CD4-positive, alpha-beta T cell (primary cell): ENCODE measurements around the gene PTOV1. TPM values are rescaled to one million over a fixed set of nuclear protein-coding genes. Genes with fewer than 3 reads are reported as not detected.

Experiments used
- ATAC-seq: fragments of 200-7000 bp; cut with Tn5 transposase; one replicate; pipeline ENCODE4 v1.10.0; 2022; ENCODE audit warnings: mild to moderate bottlenecking; ENCODE audit not compliant: poor library complexity
- CTCF ChIA-PET: fragments of 350-600 bp; sonication (Branson Sonifier 250); formaldehyde crosslinking; loops from one replicate; lab custom pipeline; 2021; ENCODE audit warnings: antibody characterized with exemption, inconsistent platforms; lab: Charles Lee
- POLR2A ChIA-PET: fragments of 350-600 bp; sonication (Branson Sonifier 250); formaldehyde crosslinking; loops from one replicate; lab custom pipeline; 2021; ENCODE audit warnings: antibody characterized with exemption, inconsistent platforms; lab: Charles Lee
- DNase-seq, 14 experiments: peaks; one replicate each; pipeline ENCODE4 v3.0.0-alpha.2; 2013 to 2020; ENCODE audit warnings: mixed read lengths in 2 of 14
- H3K27ac ChIP-seq, 2 donors: one replicate each; pipeline versions ENCODE4 v1.5.1 to v1.7.0; 2013; ENCODE audit warnings: low read length in 2 of 2, low read depth in 1 of 2, mild to moderate bottlenecking in 1 of 2
- H3K27me3 ChIP-seq, 2 experiments: 1 replicate in 1 of 2; 2 replicates in 1 of 2; pipeline versions ENCODE4 v1.6.1 to v1.7.0; 2013; ENCODE audit warnings: low read length in 2 of 2, control low read depth in 1 of 2, mild to moderate bottlenecking in 1 of 2, moderate library complexity in 1 of 2; ENCODE audit not compliant: insufficient read depth in 2 of 2, control insufficient read depth in 1 of 2
- H3K36me3 ChIP-seq: one replicate; pipeline ENCODE4 v1.6.1; 2013; ENCODE audit warnings: low read length, control low read depth; ENCODE audit not compliant: insufficient read depth
- H3K4me1 ChIP-seq: one replicate; pipeline ENCODE4 v1.6.1; 2013; ENCODE audit warnings: low read length, control low read depth; ENCODE audit not compliant: insufficient read depth
- H3K4me3 ChIP-seq: one replicate; pipeline ENCODE4 v1.5.1; 2013; ENCODE audit warnings: mild to moderate bottlenecking, low read length, moderate library complexity
- H3K9me3 ChIP-seq, 2 experiments: 1 replicate in 1 of 2; 2 replicates in 1 of 2; pipeline versions ENCODE4 v1.6.1 to v1.7.0; 2013; ENCODE audit warnings: low read length in 2 of 2, mild to moderate bottlenecking in 2 of 2, control low read depth in 1 of 2, moderate library complexity in 1 of 2; ENCODE audit not compliant: control insufficient read depth in 1 of 2, insufficient read depth in 1 of 2
- H3K27ac Mint-ChIP-seq: one replicate; pipeline ENCODE4 v1.8.0; 2020; ENCODE audit warnings: mixed read lengths
- H3K27me3 Mint-ChIP-seq: one replicate; pipeline ENCODE4 v1.8.0; 2021; ENCODE audit warnings: mixed read lengths
- H3K36me3 Mint-ChIP-seq: one replicate; pipeline ENCODE4 v1.8.0; 2021; ENCODE audit warnings: low read depth, mixed read lengths
- H3K4me1 Mint-ChIP-seq: one replicate; pipeline ENCODE4 v1.8.0; 2021; ENCODE audit warnings: low read depth, mixed read lengths
- H3K4me3 Mint-ChIP-seq: one replicate; pipeline ENCODE4 v1.8.0; 2020; ENCODE audit warnings: mild to moderate bottlenecking, mixed read lengths
- H3K9me3 Mint-ChIP-seq: one replicate; pipeline ENCODE4 v1.8.0; 2020; ENCODE audit warnings: mixed read lengths
- intact Hi-C, 2 experiments: fragments of 100-400 bp; cut with DNase I in 1 of 2; cut with micrococcal nuclease in 1 of 2; formaldehyde crosslinking; loops; one replicate each; pipeline versions ENCODE4 v1.15.1 to v1.9.0; 2023 to 2025; cut with DNase I, micrococcal nuclease
- total RNA-seq, 174 experiments: library from RNA in 2 of 174; stranded (reverse) in 2 of 174; gene quantifications; one replicate each; pipeline ENCODE4 v1.2.3 and lab custom pipeline; 2021 to 2026
- TF ChIP-seq, protein P1 (sequence below): fragments of 200-600 bp; IDR thresholded peaks from one replicate; pipeline ENCODE4 v1.8.0; 2022; ENCODE audit warnings: antibody characterized with exemption, mild to moderate bottlenecking

The PTOV1 gene
- total RNA-seq, 2 experiments from 2014 or later, result 127 to 134 TPM

DNA sequence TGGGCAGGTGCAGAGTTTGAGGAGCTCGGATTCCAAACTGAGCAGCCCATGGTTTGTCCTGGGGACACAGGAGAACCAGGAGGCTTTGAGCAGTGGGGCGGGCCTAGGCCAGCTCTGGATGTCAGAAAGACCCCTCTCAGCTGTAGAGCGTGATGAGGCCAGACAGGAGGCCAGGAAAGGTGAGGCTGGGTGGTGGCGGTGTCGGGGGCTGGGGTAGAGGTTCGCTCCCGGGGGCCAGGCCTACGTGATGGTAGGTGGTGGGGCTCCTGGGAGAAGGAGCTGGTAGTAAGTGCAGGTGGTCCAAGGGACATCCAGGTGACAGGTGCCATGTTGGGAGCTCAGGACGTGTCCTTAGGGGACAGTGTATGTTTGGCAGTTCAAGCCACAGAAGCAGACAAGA is 13.5 kb upstream of the PTOV1 start:
- no peaks in the 10 kb centered on the region for H3K4me1 Mint-ChIP-seq
- no peak overlapping the region for H3K27ac Mint-ChIP-seq
- DNase-seq, result no peak
- intact Hi-C loops, result no loop called here
- Histone ChIP-seq H3K27me3 (no peaks in the 10 kb centered on the region), H3K4me3 (no peak overlapping the region), H3K4me1 (no peaks in the 10 kb centered on the region), H3K36me3 (peaks cover 47% of the 10 kb centered on the region), H3K9me3 (no peaks in the 10 kb centered on the region), H3K27ac (no peak overlapping the region)
- H3K27me3 Mint-ChIP-seq, result no peaks in the 10 kb centered on the region
- POLR2A ChIA-PET, result no interaction called here
- H3K4me3 Mint-ChIP-seq, result no peak overlapping the region
- TF ChIP-seq, protein P1, sequence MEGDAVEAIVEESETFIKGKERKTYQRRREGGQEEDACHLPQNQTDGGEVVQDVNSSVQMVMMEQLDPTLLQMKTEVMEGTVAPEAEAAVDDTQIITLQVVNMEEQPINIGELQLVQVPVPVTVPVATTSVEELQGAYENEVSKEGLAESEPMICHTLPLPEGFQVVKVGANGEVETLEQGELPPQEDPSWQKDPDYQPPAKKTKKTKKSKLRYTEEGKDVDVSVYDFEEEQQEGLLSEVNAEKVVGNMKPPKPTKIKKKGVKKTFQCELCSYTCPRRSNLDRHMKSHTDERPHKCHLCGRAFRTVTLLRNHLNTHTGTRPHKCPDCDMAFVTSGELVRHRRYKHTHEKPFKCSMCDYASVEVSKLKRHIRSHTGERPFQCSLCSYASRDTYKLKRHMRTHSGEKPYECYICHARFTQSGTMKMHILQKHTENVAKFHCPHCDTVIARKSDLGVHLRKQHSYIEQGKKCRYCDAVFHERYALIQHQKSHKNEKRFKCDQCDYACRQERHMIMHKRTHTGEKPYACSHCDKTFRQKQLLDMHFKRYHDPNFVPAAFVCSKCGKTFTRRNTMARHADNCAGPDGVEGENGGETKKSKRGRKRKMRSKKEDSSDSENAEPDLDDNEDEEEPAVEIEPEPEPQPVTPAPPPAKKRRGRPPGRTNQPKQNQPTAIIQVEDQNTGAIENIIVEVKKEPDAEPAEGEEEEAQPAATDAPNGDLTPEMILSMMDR, result no peak
- CTCF ChIA-PET, result no interaction called here
- H3K9me3 Mint-ChIP-seq, result no peaks in the 10 kb centered on the region
- ATAC-seq, result no peak
- peaks cover 41% of the 10 kb centered on the region for H3K36me3 Mint-ChIP-seq

DNA sequence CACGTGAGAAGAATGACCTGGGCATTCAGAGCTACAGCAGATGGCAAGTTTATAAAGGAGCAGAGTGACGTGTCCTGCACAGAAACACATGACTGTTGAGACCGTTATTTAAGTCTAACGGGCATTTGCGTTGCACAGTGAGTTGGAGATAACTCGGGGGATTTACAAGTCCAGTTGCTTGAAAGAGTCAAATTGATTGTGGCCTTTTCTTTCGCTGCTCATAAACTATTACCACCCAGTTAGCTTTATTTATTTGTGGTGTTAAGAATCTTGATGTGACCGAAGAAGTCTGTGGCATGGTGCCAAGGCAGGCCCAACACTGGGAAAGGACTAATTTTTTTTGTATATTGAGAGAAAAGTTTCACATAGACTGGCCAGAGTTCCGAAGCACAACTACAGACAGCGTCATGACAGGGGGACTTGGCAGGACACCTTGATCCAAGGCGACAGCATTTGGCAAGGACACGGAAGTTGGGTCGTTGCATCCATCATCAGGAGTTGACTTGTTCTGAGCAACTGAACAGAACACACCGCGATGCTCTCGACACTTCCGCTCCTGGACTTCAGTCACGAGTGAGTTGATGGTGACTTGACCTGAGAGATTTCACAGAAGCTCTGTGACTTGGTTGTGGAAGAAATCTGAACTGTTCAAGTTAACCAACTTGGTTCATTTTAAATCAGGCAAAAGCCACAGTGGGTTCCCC is 11.9 kb upstream of the PTOV1 start:
- Mint-ChIP-seq H3K27me3 (no peaks in the 10 kb centered on the region), H3K36me3 (peaks cover 25% of the 10 kb centered on the region), H3K4me3 (no peak overlapping the region), H3K27ac (no peak overlapping the region), H3K9me3 (no peaks in the 10 kb centered on the region), H3K4me1 (no peaks in the 10 kb centered on the region)
- Histone ChIP-seq H3K27ac (no peak overlapping the region), H3K4me3 (no peak overlapping the region), H3K36me3 (peaks cover 31% of the 10 kb centered on the region), H3K9me3 (no peaks in the 10 kb centered on the region), H3K27me3 (no peaks in the 10 kb centered on the region), H3K4me1 (no peaks in the 10 kb centered on the region)
- ChIA-PET POLR2A (no interaction called here), CTCF (interaction anchor here (1.2 kb wide), 1 partner anchor 599 kb away, joined by 3 read pairs; no protein-coding TSS in a partner anchor)
- intact Hi-C loops, result no loop called here
- no peak for DNase-seq
- ATAC-seq, result no peak
- TF ChIP-seq, protein P1, result no peak

DNA sequence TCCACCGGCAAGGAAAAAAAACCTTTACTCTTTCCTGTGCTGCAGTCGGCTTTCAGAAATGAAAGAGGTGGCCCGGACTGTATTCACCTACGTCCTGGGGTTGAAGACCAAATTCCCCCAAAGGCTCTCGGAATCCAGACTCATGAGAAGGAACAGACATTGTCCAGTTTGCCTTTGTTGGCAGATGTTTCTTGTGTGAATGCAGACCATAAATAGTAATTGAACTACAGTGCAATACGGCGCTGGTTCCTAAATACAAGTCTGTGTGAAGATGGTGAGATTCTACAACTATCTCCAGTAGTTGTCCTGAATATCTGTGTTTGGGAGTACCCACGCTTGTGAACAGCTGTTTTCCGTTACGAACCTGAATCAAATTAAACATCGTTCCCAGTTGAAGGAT is 11.2 kb upstream of the PTOV1 start:
- no peak for DNase-seq
- H3K27ac Mint-ChIP-seq, result no peak overlapping the region

More for the DNA sequence above, 11.2 kb upstream of the PTOV1 start:
- no peak overlapping the region for H3K4me3 Mint-ChIP-seq
- POLR2A ChIA-PET, result no interaction called here
- ATAC-seq, result no peak
- H3K36me3 Mint-ChIP-seq, result peaks cover 20% of the 10 kb centered on the region
- H3K27me3 Mint-ChIP-seq, result no peaks in the 10 kb centered on the region
- TF ChIP-seq, protein P1, result no peak
- Histone ChIP-seq H3K36me3 (peaks cover 25% of the 10 kb centered on the region), H3K9me3 (no peaks in the 10 kb centered on the region), H3K27me3 (no peaks in the 10 kb centered on the region), H3K4me3 (no peak overlapping the region), H3K4me1 (no peaks in the 10 kb centered on the region), H3K27ac (no peak overlapping the region)
- H3K9me3 Mint-ChIP-seq, result no peaks in the 10 kb centered on the region
- CTCF ChIA-PET, result interaction anchor here (1.2 kb wide), 1 partner anchor 600 kb away, joined by 3 read pairs; no protein-coding TSS in a partner anchor
- no peaks in the 10 kb centered on the region for H3K4me1 Mint-ChIP-seq
- intact Hi-C loops, result no loop called here
